ENCODE results near the gene HAND1. TPM values are rescaled to one million over a fixed set of nuclear protein-coding genes. Genes with fewer than 3 reads are reported as not detected.
"Not testable (repeated sequence)": the region's sequence is repeated elsewhere in the genome, so short reads cannot be mapped to it uniquely, and the experiment has no call there.

HAND1 gene
- polyA plus RNA-seq, 6 donors from 2014 or later, result not detected

GRCh38 chr5:154516475-154516874, 38.4 kb upstream of the HAND1 start:
- Mint-ChIP-seq H3K27me3 (peaks cover 21 to 51% (median 48%) of the 10 kb centered on the region in 3 donors), H3K4me3 (no peak overlapping the region), H3K36me3 (no peaks in the 10 kb centered on the region), H3K9me3 (no peaks in the 10 kb centered on the region), H3K27ac (no peak overlapping the region), H3K4me1 (peaks cover 0 to 6% (median 0%) of the 10 kb centered on the region in 3 donors)
- ATAC-seq (ENCODE audit: low read depth in 2 of 2), result no peak
- no peak for DNase-seq

- H3K36me3 Mint-ChIP-seq; H3K4me3 Mint-ChIP-seq; H3K27ac Mint-ChIP-seq; ATAC-seq (ENCODE audit: low read depth in 2 of 2); H3K9me3 Mint-ChIP-seq; H3K4me1 Mint-ChIP-seq; DNase-seq: not testable (repeated sequence)
- peaks cover 21 to 51% (median 42%) of the 10 kb centered on the region in 3 donors for H3K27me3 Mint-ChIP-seq
Observed at GRCh38 chr5:154515488-154515887, 37.5 kb upstream of the HAND1 start.

GRCh38 chr5:154514331-154514730, 36.3 kb upstream of the HAND1 start:
- no peaks in the 10 kb centered on the region for H3K9me3 Mint-ChIP-seq
- no peak for ATAC-seq (ENCODE audit: low read depth in 2 of 2)
- H3K4me1 Mint-ChIP-seq, result no peaks in the 10 kb centered on the region
- H3K4me3 Mint-ChIP-seq, result no peak overlapping the region
- DNase-seq, result no peak
- no peak overlapping the region for H3K27ac Mint-ChIP-seq
- no peaks in the 10 kb centered on the region for H3K36me3 Mint-ChIP-seq
- H3K27me3 Mint-ChIP-seq, result peaks cover 23 to 51% (median 37%) of the 10 kb centered on the region in 3 donors

GRCh38 chr5:154513669-154514084, 35.6 kb upstream of the HAND1 start:
- no peak overlapping the region for H3K27ac Mint-ChIP-seq
- no peak overlapping the region for H3K4me3 Mint-ChIP-seq
- ATAC-seq (ENCODE audit: low read depth in 2 of 2) (no peak), DNase-seq (no peak)
- peaks cover 21 to 52% (median 37%) of the 10 kb centered on the region in 3 donors for H3K27me3 Mint-ChIP-seq
- H3K4me1 Mint-ChIP-seq, result no peaks in the 10 kb centered on the region
- no peaks in the 10 kb centered on the region for H3K9me3 Mint-ChIP-seq
- H3K36me3 Mint-ChIP-seq, result no peaks in the 10 kb centered on the region

GRCh38 chr5:154511984-154512383, 34.0 kb upstream of the HAND1 start:
- no peak overlapping the region for H3K4me3 Mint-ChIP-seq
- H3K27me3 Mint-ChIP-seq, result peaks cover 29 to 58% (median 33%) of the 10 kb centered on the region in 3 donors
- no peaks in the 10 kb centered on the region for H3K9me3 Mint-ChIP-seq
- H3K4me1 Mint-ChIP-seq, result no peaks in the 10 kb centered on the region
- ATAC-seq (ENCODE audit: low read depth in 2 of 2), result no peak
- no peak for DNase-seq
- H3K27ac Mint-ChIP-seq, result no peak overlapping the region
- no peaks in the 10 kb centered on the region for H3K36me3 Mint-ChIP-seq

GRCh38 chr5:154509784-154510555, 31.9 kb upstream of the HAND1 start:
- no peak for DNase-seq
- H3K36me3 Mint-ChIP-seq, result no peaks in the 10 kb centered on the region
- no peaks in the 10 kb centered on the region for H3K4me1 Mint-ChIP-seq
- H3K27me3 Mint-ChIP-seq, result peaks cover 33 to 65% (median 36%) of the 10 kb centered on the region in 3 donors
- H3K4me3 Mint-ChIP-seq, result no peak overlapping the region
- no peak for ATAC-seq (ENCODE audit: low read depth in 2 of 2)
- no peaks in the 10 kb centered on the region for H3K9me3 Mint-ChIP-seq
- H3K27ac Mint-ChIP-seq, result no peak overlapping the region

GRCh38 chr5:154508114-154508513, 30.1 kb upstream of the HAND1 start:
- no peak overlapping the region for H3K27ac Mint-ChIP-seq
- H3K4me3 Mint-ChIP-seq, result no peak overlapping the region
- peaks cover 5 to 6% (median 5%) of the 10 kb centered on the region in 3 donors for H3K4me1 Mint-ChIP-seq
- H3K36me3 Mint-ChIP-seq, result no peaks in the 10 kb centered on the region
- no peak for DNase-seq
- ATAC-seq (ENCODE audit: low read depth in 2 of 2), result no peak
- peaks cover 0 to 1% (median 0%) of the 10 kb centered on the region in 7 donors for H3K9me3 Mint-ChIP-seq
- peaks cover 23 to 47% (median 32%) of the 10 kb centered on the region in 3 donors for H3K27me3 Mint-ChIP-seq

GRCh38 chr5:154506716-154507080, 28.7 kb upstream of the HAND1 start:
- no peak for ATAC-seq (ENCODE audit: low read depth in 2 of 2)
- H3K27me3 Mint-ChIP-seq, result peaks cover 29 to 56% (median 32%) of the 10 kb centered on the region in 3 donors
- no peak overlapping the region for H3K27ac Mint-ChIP-seq
- no peak overlapping the region for H3K4me3 Mint-ChIP-seq
- H3K9me3 Mint-ChIP-seq, result peaks cover 0 to 1% (median 0%) of the 10 kb centered on the region in 7 donors
- peaks cover 5 to 13% (median 5%) of the 10 kb centered on the region in 3 donors for H3K4me1 Mint-ChIP-seq
- H3K36me3 Mint-ChIP-seq, result no peaks in the 10 kb centered on the region
- no peak for DNase-seq

- no peak for ATAC-seq (ENCODE audit: low read depth in 2 of 2)
- DNase-seq, result no peak
- H3K27ac Mint-ChIP-seq, result no peak overlapping the region
Observed at GRCh38 chr5:154506049-154506715, 28.2 kb upstream of the HAND1 start.

GRCh38 chr5:154505567-154505966, 27.5 kb upstream of the HAND1 start:
- peaks cover 30 to 52% (median 35%) of the 10 kb centered on the region in 3 donors for H3K27me3 Mint-ChIP-seq

More at GRCh38 chr5:154506049-154506715, 28.2 kb upstream of the HAND1 start:
- H3K27me3 Mint-ChIP-seq, result peaks cover 30 to 57% (median 37%) of the 10 kb centered on the region in 3 donors
- peaks cover 5 to 13% (median 5%) of the 10 kb centered on the region in 3 donors for H3K4me1 Mint-ChIP-seq
- no peak overlapping the region for H3K4me3 Mint-ChIP-seq
- peaks cover 0 to 1% (median 0%) of the 10 kb centered on the region in 7 donors for H3K9me3 Mint-ChIP-seq
- H3K36me3 Mint-ChIP-seq, result no peaks in the 10 kb centered on the region

GRCh38 chr5:154503698-154504039, 25.6 kb upstream of the HAND1 start:
- peak overlapping the region in 3 of 8 donors; percentile 6 to 58 (median 52) for H3K4me3 Mint-ChIP-seq

More at GRCh38 chr5:154505567-154505966, 27.5 kb upstream of the HAND1 start:
- peaks cover 0 to 1% (median 0%) of the 10 kb centered on the region in 7 donors for H3K9me3 Mint-ChIP-seq
- H3K4me1 Mint-ChIP-seq, result peaks cover 5 to 13% (median 5%) of the 10 kb centered on the region in 3 donors
- DNase-seq (no peak), ATAC-seq (ENCODE audit: low read depth in 2 of 2) (no peak)
- H3K4me3 Mint-ChIP-seq, result no peak overlapping the region
- no peak overlapping the region for H3K27ac Mint-ChIP-seq
- H3K36me3 Mint-ChIP-seq, result no peaks in the 10 kb centered on the region

GRCh38 chr5:154502180-154502579, 24.2 kb upstream of the HAND1 start:
- Mint-ChIP-seq H3K27me3 (peaks cover 22 to 39% (median 33%) of the 10 kb centered on the region in 3 donors), H3K36me3 (no peaks in the 10 kb centered on the region), H3K4me1 (peaks cover 5 to 13% (median 5%) of the 10 kb centered on the region in 3 donors), H3K27ac (no peak overlapping the region), H3K9me3 (peaks cover 0 to 1% (median 0%) of the 10 kb centered on the region in 7 donors), H3K4me3 (no peak overlapping the region)
- ATAC-seq (ENCODE audit: low read depth in 2 of 2) (no peak), DNase-seq (no peak)

More at GRCh38 chr5:154503698-154504039, 25.6 kb upstream of the HAND1 start:
- peaks cover 28 to 37% (median 31%) of the 10 kb centered on the region in 3 donors for H3K27me3 Mint-ChIP-seq
- no peak for DNase-seq
- H3K9me3 Mint-ChIP-seq, result peaks cover 0 to 1% (median 0%) of the 10 kb centered on the region in 7 donors
- no peaks in the 10 kb centered on the region for H3K36me3 Mint-ChIP-seq
- no peak for ATAC-seq (ENCODE audit: low read depth in 2 of 2)
- H3K27ac Mint-ChIP-seq, result no peak overlapping the region
- peaks cover 5 to 13% (median 5%) of the 10 kb centered on the region in 3 donors for H3K4me1 Mint-ChIP-seq

GRCh38 chr5:154501566-154501965, 23.5 kb upstream of the HAND1 start:
- peaks cover 5 to 13% (median 5%) of the 10 kb centered on the region in 3 donors for H3K4me1 Mint-ChIP-seq
- DNase-seq, result no peak
- H3K4me3 Mint-ChIP-seq, result no peak overlapping the region
- no peak for ATAC-seq (ENCODE audit: low read depth in 2 of 2)
- H3K9me3 Mint-ChIP-seq, result peaks cover 0 to 1% (median 0%) of the 10 kb centered on the region in 7 donors
- peak overlapping the region in 2 of 6 donors; percentile 42 to 70 for H3K27ac Mint-ChIP-seq
- H3K36me3 Mint-ChIP-seq, result no peaks in the 10 kb centered on the region
- peaks cover 21 to 36% (median 30%) of the 10 kb centered on the region in 3 donors for H3K27me3 Mint-ChIP-seq
